OCI-LY3 (cell line): Measurements from ENCODE around the gene GPSM3.

Experiments
- EZH2phosphoT487 ChIP-seq: fragments of 200-600 bp; shearing (Covaris generic); IDR thresholded peaks from 2 replicates; pipeline ENCODE4 v1.6.1; 2018; ENCODE audit warnings: antibody characterized with exemption, mixed run types, low read depth
- TF ChIP-seq, protein P1 (sequence below): fragments of 200-600, 300-600 bp; sonication (generic); IDR thresholded peaks from 2 replicates; pipeline ENCODE4 v1.5.1; 2014; ENCODE audit warnings: antibody characterized with exemption, low read length, low read depth

DNA sequence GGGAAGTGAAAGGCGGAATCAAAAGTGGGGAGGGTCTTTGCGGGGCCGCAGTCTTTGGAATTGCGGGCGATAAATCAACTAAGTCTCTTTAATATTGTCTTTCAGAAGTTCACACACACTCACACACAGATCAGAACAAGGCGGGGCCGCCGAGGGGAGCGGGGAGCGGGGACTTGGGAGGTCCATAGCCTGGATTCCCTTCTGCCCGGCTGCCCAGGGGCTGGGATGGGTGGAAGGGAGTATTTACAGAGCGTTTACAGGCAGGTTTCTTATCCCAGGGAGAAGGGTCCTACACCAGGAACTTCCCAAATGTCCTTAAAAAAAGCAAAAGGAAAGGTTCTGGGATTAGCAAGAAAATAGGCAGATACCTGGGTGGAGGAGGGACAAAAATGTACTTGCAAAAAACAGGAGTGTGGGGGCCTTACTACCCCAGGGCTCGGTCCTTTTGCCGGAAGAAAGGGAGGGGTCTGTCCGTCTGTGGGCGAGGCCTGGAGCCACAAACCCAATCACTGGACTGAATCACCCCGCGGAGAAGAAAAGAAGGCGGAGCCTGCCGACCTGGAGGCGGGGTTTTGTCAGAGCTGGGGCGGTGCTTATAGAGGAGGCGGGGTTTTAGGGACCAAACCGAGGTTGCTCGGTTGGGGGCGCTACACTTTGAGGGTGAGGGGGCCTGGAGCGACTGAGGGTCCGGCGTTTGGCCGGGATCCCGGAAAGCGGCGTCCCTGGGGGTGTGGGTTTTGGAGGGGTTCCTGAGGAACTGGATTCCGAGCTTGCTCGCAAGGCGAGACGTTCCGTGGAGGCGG, 44.0 kb downstream of the GPSM3 start:
- TF ChIP-seq, protein P1, sequence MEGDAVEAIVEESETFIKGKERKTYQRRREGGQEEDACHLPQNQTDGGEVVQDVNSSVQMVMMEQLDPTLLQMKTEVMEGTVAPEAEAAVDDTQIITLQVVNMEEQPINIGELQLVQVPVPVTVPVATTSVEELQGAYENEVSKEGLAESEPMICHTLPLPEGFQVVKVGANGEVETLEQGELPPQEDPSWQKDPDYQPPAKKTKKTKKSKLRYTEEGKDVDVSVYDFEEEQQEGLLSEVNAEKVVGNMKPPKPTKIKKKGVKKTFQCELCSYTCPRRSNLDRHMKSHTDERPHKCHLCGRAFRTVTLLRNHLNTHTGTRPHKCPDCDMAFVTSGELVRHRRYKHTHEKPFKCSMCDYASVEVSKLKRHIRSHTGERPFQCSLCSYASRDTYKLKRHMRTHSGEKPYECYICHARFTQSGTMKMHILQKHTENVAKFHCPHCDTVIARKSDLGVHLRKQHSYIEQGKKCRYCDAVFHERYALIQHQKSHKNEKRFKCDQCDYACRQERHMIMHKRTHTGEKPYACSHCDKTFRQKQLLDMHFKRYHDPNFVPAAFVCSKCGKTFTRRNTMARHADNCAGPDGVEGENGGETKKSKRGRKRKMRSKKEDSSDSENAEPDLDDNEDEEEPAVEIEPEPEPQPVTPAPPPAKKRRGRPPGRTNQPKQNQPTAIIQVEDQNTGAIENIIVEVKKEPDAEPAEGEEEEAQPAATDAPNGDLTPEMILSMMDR = no peak
- TF ChIP-seq EZH2phosphoT487 = no peak
